ENCODE measurements around the gene UNC93A. TPM values are rescaled to one million over a fixed set of nuclear protein-coding genes. Genes with fewer than 3 reads are reported as not detected.
"Not testable (repeated sequence)": the region's sequence is repeated elsewhere in the genome, so short reads cannot be mapped to it uniquely, and the experiment has no call there.

Gene UNC93A
- total RNA-seq (2014; rRNA removed; shearing (Covaris generic)): not detected in 2 replicates

GRCh38 chr6:167290786-167291622, at the start of gene UNC93A:
UNC93A (plus strand) TSS chr6:167291315; CDS start chr6:167291490, 175 bp downstream.
- no peak for DNase-seq (ENCODE audit: low read depth)

DNA sequence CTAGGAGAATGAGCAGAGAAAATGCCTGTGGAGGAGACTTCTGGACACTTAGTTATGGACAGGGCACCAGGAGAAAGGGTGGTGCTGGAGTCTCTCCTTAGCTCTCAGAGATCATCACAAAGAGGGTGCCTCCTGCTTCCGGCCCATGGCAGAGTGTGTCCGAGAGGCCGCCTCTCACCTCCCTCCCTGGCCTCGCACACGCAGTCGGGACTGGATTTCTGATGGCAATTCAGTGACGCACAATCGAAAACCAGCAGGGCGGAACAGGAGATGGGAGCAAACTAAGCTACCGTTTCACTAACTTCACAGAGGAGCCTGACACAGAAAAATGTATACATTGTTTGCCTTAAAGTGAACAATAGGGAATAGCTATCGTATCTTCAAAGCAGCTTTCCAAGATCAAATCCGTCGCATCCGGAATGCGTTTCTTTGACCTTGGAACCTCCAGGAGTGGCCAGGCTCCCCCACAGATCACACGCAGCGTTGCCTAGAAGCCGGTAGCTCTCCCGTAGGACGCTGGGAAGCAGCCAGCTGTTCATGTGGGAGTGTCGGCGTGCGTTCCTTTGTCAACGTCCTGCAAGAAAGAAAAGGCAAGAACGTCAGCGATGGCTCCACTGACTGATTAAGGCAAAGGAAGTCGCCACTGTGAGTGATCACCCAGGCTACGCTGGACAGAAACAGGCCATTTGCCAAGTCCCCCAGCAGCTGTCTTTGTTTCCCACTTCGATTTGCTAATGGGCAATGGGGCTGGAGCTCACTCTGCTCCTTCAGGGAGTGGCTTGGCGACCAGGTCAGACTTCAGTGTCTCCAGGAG, 49.6 kb upstream of the UNC93A start:
- DNase-seq (ENCODE audit: low read depth): not testable (repeated sequence)

- DNase-seq (ENCODE audit: low read depth): not testable (repeated sequence)
These were observed 49.0 kb upstream of the UNC93A start for GRCh38 chr6:167242135-167242506.

DNA sequence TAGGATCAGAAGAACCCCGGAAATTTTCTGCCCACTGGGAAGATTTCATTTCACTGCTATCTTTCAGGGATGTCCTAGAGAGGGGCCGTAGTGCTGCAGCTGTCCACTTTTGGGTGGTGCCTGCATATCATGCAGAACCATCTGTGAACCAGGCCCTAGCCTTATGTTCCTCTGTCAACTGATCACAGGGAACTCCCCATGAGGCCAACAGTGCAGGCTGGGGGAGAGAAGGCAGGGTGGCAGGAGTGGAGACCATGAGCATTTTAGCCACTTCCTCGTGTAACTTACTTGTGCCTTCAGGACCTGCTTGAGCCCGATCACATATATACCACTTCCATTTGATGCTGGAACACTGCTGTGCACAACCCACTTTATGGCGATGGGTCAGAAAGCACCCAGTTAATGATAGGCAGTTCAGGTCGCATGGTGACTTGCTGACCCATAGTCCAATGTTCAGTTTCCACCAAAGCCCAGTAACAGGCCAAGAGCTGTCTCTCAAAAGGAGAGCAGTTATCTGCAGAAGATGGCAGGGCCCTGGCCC, 48.5 kb upstream of the UNC93A start:
- not testable (repeated sequence) for DNase-seq (ENCODE audit: low read depth)

GRCh38 chr6:167244064-167244960, 46.8 kb upstream of the UNC93A start:
- DNase-seq (ENCODE audit: low read depth): no peak

DNA sequence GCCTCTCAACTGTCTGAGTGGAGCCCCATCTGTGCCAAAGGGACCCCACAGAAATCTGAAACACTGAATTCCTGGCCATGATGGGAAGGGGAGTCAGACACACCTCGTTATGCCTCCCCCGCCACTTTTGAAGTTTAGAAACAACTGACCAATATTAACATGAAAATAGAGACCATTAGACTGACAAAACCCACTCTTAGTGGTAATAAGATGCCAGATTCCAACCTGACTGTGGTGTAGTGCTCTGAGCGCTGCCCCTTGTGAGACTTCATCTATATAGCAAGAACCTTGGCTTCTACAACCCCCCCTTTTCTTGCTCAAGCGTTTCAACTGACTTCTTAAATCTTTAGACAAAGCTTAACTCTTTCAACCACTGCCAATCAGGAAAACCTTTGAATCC, 46.1 kb upstream of the UNC93A start:
- no peak for DNase-seq (ENCODE audit: low read depth)

DNA sequence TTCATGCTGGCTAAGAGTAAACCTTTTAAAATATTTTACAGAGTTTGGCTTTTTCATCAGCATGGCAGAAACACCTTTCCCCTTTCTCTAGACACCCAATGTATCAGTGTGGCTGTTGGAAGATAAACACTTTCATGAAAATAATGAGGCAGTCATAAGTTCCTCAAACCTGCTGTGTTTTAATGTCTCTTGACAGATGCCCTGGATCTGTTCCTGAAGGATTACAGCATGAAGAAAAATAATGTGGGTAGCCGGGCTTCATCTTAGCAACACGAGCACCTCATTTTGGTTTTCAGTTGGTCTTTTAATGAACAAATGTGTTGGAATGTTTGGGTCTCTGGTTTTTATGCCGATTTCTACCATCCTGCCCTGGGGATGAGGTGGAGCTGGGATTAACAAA, 45.5 kb upstream of the UNC93A start:
- DNase-seq (ENCODE audit: low read depth): no peak

GRCh38 chr6:167247814-167248595, 43.1 kb upstream of the UNC93A start:
- DNase-seq (ENCODE audit: low read depth): no peak

DNA sequence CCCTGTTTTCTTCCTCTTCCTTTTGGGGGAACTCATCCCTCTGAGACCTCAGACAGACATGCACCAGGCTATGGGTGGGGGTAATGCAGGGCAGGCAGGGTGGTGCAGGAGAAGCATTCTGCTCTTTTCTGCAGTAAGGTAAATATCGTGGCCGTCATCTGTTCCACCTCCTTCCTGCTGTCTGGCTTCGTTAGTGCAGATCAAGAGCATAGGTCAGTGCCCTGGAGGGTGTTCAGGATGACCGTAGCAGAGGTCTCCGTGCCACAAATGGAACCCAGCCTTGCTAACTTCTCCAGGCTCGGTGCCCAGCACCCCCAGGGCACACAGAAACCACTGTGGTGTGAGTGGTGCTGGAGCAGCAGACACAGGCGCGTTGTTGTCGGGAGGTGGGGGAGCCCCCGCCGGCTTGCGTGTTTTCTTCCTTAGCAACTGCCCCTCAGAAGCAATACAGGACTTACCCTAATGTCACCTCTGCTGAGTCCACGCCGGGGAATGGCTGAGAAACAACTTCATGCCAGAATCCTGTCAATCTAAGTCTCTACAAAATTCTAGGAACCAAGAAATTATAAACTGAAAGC, 42.1 kb upstream of the UNC93A start:
- DNase-seq (ENCODE audit: low read depth): not testable (repeated sequence)

- DNase-seq (ENCODE audit: low read depth): peak; percentile 20
These were observed 38.8 kb upstream of the UNC93A start for GRCh38 chr6:167252271-167252670.

DNA sequence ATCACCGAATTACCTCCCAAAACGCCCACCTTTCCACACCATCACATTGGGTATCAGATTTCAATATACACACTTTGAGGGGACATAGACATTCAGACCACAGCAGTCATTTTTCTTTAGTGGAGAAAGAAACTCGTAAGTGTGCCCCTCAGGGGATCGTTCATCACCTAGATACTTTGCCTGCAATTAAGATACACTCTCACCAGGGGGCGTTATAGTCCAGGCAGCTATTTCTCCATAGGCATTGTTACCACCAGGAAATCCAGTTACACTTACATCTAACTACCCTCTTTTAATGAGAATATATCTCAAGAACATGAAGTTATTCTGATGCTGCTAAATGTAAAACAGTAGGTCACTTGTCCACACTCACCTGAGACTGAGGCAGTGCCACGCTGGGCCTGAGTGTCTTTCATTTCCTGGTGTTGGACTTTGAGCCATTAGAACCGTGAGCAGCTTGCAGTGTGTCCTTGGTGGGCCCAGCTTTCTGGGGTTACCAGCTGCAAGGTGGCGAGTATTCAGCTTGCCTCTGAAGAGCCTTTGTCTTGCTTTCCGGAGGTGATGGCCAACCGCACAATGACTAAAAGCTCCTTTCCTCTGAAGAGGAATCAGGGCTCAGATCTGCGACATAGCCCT, 35.1 kb upstream of the UNC93A start:
- DNase-seq (ENCODE audit: low read depth): no peak

DNA sequence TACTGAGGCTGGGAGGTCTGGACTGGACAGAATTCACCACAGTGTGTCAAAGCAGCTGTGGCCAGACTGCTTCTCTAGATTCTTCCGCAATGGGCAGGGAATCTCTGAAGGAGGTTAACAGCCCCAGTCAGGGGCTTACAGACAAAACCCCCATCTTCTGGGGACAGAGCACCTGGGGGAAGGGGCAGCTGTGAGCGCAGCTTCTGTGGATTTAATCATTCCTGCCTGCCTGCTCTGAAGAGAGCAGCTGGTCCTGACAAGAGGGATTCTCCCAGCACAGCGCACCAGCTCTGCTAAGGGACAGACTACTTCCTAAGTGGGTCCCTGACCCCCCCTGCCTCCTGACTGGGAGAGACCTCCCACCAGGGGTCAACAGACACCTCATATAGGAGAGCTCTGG, 32.5 kb upstream of the UNC93A start:
- no peak for DNase-seq (ENCODE audit: low read depth)

- DNase-seq (ENCODE audit: low read depth): not testable (repeated sequence)
These were observed 24.9 kb upstream of the UNC93A start for GRCh38 chr6:167266057-167266829.

DNA sequence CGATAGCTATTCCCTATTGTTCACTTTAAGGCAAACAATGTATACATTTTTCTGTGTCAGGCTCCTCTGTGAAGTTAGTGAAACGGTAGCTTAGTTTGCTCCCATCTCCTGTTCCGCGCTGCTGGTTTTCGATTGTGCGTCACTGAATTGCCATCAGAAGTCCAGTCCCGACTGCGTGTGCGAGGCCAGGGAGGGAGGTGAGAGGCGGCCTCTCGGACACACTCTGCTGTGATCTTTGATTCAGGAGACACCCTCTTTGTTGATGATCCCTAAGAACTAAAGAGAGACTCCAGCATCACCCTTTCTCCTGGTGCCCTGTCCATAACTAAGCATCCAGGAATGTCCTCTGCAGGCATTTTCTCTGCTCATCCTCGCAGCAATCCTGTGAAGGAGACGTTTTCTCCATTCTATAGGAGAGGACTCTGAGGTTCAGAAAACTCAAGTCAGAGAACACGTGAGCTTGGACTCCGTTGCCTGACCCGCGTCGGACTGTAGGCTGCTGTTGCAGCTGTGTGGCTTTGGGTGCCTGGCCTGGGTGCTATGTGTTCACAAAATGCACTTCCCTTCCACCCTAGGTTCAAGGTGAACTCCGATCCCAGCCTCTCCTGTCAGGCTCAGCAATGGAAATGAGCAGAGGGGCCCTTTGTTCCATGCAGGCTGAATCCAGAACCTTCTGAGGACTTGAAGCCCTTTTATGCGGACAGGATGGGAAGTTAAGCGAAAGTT, 24.1 kb upstream of the UNC93A start:
- DNase-seq (ENCODE audit: low read depth): no peak

- not testable (repeated sequence) for DNase-seq (ENCODE audit: low read depth)
These were observed 23.6 kb upstream of the UNC93A start for GRCh38 chr6:167267556-167267898.

DNA sequence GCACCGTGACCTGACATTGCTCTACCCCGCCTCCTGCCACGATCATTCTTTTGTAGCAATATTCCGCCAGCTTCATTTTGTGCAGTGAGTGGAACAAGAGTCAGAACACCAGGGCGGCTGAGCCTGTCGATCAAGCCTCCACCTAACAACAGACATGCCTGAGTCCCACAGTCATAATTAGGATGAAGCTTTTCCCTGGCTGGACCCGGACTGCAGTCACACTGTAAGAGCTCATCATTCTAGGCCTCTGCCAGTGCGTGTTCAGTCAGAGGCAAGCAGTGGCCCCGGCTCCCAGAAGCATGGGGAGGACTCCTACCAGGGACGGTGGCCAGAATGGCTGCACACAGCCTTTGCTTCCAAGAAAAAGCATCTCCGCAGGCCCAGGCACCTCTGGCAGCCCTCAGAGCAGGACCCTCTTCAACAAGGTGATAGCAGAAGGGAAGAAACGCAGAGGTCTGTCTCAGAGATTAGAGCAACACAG, 23.2 kb upstream of the UNC93A start:
- no peak for DNase-seq (ENCODE audit: low read depth)

DNA sequence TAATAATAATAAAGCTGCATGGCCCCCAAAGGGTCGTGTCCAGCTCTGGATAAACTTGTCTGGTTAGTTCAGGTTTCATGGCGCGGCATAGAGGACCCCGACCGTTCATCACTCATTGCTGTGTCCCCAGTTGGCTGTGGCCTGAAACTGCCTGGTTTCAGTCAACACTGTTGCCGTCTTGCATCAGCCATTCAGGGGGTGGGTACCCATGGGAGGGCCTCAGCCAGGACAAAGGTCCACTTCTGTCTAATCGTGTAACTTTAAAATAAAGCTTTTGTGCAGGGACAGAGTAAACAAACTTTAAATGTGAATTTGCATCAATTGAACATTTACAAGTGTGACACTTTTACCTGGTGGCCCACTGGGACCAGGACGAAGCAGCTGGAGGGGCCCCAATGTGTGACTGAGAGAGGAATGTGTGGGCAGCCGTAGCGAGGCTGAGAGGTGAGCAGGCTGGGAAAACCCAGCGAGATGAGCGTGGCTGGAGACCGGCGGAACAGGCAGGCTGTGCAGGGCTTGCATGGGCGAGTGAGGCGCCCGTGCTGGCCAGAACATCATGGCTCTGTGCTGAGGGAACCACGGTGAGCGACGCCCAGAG, 22.3 kb upstream of the UNC93A start:
- no peak for DNase-seq (ENCODE audit: low read depth)

All from Daoy (cell line).